NCI-H748 (cell line): ENCODE results near the gene ST6GAL2.

ENCODE experiments used
- DNase-seq: peaks from one replicate; lab custom pipeline; 2025; ENCODE audit not compliant: unreplicated experiment; lab: John Stamatoyannopoulos, UW

The ST6GAL2 gene

DNA sequence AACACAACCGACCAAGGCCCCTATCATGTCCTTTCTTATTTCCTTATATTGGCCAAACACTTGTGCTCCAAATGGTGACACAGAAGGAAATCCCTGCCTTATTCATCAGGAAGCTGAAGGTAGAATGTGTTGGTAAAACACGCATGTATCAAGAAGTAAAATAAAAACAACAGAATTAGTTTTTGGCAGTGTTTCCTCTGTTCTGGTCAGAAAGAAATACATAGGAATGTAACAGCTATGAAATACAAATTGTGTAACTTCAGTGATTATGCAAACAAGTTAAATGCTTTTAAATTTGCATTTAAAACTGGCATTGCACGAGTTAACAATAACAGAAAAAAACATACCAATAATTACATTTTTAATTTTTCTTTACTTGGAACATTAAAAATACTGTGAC, 19.3 kb downstream of the ST6GAL2 start:
- DNase-seq, result no peak

DNA sequence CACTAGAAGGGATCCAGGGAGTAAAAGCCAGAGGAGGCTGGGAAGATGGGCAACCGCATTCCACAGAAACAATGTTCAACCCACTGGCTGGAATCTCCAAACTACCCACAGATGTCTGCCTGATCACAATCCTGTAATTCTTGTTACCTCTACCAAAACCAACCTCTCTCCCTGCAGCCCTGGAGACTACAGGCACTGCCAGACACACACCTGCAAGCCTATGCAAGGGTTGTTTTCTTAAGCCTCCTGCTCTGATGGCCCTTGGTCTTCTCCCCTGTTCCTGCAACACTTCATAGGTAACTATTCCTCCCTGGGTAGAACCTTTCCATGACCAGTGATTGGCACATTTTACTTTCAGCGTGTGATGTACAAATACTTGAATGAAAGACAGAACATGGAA, 21.9 kb downstream of the ST6GAL2 start:
- no peak for DNase-seq

- peak; percentile 62 for DNase-seq
Measured at GRCh38 chr2:106863387-106863786, 22.6 kb downstream of the ST6GAL2 start.

DNA sequence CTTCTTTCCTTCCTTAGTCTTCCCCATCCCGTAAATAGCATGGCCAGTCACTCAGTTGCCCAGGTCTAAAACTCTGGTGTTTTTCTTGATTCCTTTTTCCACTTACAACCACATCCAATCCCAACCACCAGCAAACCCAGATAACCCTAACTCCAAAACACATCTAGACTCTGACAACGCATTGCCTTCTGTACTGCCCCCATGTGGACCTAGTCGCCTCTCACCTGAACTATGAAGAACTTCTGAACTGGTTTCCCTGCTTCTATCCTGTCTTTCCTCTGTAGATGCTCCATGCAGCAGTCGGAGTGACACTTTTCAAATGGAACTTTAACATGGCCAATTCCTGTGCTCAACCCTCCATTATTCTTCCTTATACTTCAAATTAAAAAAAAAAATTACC, 26.5 kb downstream of the ST6GAL2 start:
- no peak for DNase-seq

GRCh38 chr2:106858810-106859209, 27.2 kb downstream of the ST6GAL2 start:
- DNase-seq, result peak; percentile 6

GRCh38 chr2:106857882-106858478, 28.0 kb downstream of the ST6GAL2 start:
- DNase-seq, result no peak

DNA sequence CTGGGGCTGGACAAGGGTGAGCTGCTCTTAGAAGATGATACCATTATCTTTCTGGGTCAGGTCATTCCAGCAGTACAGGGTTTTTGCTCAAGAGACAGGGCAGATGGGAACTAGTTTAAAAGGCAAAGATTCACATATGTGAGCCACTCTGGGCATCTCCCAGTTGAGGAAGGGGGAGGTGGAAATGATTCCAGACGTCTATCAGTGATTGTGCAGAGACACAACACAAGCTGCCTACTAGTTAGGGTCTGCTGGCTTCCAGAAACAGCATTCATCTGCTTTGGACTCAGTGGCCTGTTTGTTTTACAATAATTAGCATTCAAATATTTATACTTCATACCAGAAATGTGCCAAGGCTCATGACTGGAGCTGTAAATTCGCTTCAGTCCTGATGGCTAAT, 32.3 kb downstream of the ST6GAL2 start:
- DNase-seq, result no peak

GRCh38 chr2:106851881-106852501, 34.0 kb downstream of the ST6GAL2 start:
- DNase-seq, result no peak

DNA sequence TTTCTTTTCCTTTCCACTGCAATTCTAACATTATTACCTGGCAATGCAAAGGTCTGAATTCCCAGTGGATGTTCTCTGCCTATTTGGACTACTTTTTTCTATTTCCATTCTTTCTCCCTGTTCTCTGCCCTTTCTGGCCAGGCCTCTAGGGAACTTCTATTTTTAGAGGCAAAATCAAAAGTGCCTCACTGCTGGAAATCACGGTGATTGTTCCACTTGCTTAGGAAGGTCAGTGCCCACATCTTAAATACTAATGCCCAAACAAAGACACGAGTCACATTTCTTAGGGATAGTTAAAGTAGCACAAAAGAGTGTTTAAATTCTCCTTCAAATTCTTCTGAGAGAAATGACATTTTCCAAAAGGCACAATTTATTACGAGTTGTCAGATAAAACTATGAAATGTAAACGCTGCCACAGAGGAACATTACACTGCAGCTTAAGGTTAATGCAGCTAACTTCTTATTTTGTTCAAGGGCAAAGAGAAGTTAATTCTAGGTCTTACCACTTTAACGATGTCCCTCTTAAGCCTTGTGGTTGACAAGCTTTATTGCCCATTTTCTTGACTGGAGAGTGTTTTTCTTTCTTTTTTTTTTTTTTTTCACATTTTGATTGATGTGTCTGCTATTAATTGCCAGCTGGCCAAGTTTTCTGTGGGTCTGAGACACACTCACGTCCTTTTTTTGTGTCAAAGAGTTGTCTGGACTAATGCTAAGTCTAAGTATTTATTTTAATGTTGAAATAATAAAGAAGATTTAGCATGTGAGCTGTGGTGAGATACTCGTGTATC, 34.7 kb downstream of the ST6GAL2 start:
- DNase-seq, result no peak

DNA sequence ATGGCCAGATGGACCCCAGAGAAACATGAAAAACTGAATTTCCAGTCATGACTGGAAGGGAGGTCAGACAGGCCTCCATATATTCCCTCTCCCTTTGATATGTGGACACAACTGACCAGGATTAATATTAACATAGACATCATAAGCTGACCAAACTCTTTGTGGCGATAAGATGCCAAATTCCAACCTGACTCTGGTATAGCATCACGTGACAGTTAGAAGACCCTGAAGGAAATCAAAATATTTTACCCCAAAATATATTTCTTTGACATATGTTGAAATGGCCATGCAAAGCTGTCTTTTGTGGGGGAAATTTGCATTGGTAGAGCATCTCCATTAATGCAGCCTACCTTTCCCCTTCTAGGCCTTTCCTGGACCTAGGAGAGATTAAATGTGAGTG, 36.7 kb downstream of the ST6GAL2 start:
- DNase-seq, result no peak

DNA sequence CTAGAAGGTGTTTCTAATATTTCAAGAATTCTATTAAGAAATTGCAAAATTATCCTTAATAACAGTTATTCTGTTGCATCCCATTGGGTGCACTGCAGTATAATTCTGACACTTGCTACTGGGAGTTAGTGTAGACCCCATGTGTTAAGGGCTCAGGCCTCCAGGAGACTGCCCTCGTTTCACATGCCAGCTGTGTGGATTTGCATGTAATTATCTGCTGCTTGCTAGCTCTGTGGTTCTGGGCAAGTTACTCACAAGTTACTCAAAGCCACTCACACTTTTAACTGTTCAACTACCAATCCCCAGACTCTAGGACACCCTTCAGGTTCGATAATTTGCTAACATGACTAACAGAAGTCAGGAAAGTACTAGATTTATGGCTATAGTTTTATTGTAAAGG, 38.6 kb downstream of the ST6GAL2 start:
- DNase-seq, result no peak

GRCh38 chr2:106845716-106846115, 40.3 kb downstream of the ST6GAL2 start:
- DNase-seq, result no peak

DNA sequence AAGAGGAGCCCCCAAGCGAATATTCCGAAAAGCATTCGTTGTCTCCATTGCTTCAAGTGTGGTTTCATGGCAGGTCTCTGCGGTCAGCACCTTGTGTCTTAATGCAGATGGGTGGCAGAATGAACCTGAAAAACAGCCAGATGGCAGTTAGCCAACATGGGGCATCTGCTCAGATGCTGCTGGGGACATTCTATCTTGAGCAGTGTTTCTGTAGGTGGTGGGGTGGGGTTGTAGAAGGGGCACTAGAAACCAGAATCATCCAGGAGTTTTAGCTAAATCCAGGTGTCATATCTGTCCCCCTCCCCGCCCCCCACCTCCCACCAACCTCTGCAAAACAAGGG, 42.1 kb downstream of the ST6GAL2 start:
- no peak for DNase-seq

DNA sequence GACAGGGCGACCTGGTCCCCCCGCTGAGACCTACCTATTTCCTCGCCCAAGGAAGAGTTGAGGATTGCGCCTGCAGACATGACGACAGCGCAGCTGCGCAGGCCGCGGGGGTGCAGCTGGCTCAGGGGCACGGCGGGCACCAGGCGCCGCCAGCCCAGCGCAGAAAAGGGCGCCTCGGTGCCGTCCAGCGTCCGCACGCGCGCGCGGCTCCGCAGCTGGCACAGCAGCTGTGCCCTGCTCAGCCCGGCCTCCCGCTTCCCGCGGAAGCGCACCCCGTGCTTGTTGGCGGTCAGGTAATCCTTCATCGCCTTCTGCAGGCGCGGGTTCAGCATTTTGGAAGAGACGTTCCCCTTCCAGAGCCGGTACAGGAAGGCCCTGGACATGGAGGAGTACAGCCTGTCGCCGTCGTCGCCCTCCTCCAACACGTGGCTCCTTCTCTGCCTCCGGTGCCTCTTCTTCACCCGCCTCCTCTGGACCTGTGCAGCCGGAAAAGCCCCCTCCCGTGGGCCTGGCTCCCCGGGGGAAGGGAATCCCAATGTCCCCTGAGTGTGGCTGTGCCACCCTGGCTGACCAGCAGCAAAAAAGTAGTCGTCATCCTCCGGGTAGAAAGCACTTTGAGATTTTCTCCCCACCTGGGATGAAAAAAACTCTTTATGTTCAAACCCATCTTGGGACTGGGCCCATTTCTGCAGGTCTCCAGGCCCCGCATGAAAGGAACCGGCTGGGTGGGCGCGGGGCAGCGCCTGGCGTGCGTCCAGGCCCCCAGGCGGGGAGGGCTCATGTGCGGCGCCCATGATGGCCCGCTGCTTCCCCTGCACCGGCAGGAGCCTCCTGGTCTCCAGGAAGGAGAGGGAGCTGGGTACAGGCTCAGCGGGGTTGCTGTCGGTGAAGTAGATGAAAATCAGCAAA, 42.7 kb downstream of the ST6GAL2 start:
- no peak for DNase-seq

GRCh38 chr2:106841886-106842645, 43.9 kb downstream of the ST6GAL2 start:
- DNase-seq, result peak; percentile 28

GRCh38 chr2:106840818-106841217, 45.1 kb downstream of the ST6GAL2 start:
- no peak for DNase-seq

DNA sequence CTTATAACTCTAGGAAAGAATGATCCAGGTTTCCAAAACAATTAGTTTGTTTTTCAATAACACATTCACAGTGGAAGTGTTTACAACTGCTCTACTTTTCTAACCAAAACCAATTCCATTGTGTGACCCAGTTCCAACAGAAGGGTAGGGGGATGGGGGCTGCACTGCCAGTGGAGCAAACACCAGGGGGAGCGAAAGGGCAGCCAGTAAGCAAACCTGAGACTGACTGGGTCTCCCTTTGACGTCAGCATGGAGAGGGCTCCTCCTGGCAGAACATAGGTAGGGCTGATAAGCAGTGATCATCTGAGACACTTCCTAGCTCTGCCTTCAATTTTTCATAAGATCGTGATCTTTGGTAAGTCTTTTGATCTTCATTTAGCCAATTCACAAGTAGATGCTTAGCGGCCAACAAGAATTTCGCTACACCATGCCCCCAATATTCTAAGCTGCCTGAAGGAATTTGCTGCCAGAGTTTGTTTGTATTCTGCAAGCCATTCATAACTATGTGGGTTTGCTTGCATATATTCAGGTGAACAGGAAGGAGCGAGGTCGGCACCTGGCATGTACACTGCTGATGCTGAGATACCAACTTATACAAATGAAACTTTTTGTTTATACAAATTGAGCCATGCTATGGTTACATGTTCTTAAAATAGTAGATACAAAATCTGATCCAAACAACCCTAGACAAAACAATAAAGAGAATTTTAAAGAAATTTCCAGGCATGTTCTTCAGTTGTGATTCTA, 45.9 kb downstream of the ST6GAL2 start:
- peak; percentile 59 for DNase-seq

DNA sequence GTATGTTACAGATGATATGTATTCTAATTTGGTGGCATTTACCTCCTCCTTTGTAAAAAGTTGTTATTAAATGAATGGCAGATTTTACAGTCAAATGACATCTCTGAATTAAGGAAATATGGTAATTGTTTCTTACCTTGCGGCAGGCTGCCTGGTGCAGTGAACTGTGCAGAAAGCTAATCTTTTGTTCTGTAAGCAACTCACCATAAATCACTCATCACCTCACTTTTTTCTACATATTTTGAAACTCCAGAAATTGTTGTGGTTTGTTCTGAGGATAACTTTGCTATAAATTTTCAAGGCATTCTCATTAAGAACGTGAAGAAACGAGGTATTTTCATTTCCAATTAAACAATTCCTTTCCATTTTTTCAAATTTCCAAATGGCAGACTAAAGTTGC, 52.7 kb downstream of the ST6GAL2 start:
- no peak for DNase-seq

DNA sequence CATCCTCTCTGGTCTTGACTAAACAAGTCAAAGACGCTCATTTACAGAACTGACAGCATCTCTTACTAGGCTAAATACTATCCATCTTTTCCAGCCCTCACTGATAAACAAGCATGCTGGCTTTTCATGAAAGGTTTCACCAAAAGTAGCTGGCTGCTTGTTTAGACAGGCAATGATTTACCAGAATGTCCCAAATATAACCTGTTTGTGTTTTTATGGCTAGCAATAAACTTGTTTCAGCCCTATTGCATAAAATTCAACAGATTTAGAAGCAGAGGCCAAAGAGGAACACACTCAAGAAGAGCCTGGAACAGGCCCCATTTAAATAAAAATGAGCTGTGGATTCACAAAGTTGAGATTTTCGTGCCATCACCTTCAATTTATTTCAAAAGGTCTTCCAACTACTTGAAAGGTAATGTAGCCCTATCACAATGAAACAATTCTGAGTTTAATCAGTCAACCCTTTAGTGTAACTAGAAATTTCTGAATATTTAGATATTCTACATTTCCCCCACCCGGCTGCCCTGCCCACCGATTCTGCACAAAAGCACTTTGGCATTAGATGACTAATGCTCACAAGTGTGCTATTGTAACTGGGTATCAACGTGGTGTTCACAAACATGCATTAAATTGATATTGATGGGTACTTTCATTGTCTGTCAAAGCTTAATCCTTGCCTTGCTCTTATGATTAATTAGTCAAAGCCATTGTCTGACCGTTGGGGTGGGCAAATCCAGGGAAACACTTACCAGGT, 54.0 kb downstream of the ST6GAL2 start:
- DNase-seq, result peak; percentile 28
